Dedifferentiated amniotic fluid mesenchymal stem cell (primary cell): ENCODE measurements around the gene TRIM67.
"Not testable (repeated sequence)": the region's sequence is repeated elsewhere in the genome, so short reads cannot be mapped to it uniquely, and the experiment has no call there.

Source experiments
- DNase-seq: peaks from one replicate; pipeline ENCODE4 v3.0.0-alpha.2; 2016; ENCODE audit errors: extremely low spot score

The TRIM67 gene

DNA sequence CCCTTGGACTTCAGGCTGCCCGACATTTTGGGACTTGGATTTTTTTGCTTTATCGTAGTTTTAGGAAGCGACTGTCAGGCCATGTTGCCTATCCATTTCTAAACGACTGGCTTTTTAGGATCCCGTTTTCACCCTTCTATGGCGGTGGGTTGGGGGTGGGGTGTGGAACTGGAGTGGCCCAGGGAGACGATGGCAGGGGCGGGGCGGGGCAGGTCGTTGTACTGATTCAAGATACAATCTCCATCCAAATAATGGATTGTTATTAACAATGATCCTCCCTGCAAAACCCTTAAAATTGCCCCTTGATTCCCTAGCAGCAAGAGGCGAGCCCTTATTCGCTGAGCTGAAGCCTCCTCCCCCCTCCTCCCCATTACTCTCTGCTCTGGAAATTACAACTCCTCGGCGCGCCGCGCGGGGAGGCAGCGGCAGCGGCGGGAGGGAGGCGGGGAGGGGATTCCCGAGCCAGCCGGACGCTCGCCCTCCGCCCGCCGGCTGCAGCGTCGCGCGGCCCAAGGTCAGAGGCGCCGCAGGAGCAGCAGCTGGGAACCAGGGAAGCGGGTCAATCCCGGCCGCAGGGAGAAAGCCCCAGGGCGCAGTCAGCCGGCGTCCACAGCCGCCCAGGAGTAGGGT is at the start of gene TRIM67:
Gene TRIM67 (plus strand): TSS at position 392 of the 630 bp plus-strand sequence. CDS start 912 bp downstream, outside the sequence.
- no peak for DNase-seq

DNA sequence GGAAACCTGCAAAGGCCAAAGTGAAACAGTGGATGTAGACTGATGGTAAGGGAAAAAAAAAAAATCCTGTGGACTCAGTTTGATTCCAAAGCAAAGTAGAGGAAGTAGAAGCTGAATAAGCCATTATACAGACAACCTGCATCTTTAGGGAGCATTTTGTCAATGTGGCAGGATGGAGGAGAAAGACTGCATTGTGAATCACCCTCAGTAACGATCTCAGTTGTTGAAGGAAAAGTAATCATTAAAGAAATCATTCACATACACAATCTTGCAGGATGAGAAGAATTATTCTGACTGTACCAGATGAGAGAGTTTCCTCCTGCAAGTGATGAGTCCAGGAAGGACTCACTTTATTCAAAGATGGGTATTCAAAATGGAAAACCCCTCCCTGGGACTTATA is 45.1 kb upstream of the TRIM67 start:
- DNase-seq, result no peak

DNA sequence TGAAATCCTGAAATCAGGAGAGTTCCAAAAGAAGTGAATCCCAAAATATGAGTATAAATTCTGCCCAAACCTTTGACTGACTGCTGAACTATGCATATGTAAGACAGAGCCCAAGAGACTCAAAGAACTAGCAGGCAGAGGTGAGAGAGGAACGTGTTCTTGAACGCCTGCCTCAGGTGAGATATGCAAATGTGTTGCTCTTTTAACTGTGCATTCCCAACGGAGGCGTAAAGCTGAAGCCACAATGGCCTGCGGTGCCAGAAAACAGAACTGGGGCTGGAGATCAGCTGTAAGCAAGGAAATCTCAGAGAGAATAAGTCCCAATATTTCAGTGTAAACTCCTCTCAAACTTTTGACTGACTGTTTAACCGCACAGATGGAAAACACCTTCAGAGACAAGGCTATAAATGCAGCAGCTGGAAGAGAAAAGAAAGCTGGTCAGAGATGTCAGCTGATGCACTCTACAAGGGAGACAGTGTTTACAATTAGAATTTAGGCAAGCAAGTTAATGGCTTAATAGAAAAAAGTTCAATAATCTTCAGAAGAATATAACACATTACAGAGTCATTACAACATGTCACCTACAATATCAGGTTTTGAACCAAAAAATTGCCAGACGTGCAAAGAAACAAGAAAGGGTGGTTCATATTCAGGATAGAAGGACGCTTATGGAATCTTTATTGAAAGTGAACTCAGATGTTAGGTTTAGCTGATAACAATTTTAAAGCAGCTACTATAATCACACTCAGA is 43.0 kb upstream of the TRIM67 start:
- no peak for DNase-seq

DNA sequence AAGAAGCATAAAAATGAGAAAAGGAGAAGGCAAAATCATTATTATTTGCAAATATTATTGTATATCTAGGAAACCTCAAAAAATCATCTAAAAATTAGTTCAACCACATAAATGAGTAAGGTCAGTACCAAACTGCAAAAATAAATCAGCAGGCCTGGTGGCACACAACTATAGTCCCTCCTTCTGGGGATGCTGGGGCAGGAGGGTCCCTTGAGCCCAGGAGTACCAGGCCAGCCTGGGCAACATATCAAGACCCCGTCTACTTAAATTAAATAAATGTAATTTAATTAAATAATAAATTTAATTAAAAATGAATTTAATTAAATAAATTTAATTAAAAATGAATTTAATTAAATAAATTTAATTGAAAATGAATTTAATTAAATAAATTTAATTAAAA is 40.3 kb upstream of the TRIM67 start:
- no peak for DNase-seq

DNA sequence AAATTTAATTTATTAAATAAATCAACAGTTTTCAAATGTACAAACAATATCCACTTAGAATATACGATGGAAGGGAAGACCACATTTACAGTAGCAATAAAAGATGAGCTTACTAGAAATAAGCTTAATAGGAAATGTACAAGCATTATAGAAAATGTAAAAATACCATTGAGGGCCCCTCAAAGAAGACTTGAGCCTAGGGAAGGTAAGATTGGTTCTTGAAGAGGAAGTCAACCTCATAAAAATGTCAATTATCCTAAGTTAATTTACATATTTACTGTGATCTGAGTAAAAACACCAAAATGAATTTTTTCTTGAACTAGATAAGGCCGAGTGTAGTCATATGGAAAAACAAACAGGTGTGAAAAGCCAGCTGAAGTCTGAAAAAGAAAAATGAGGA is 39.7 kb upstream of the TRIM67 start:
- no peak for DNase-seq

DNA sequence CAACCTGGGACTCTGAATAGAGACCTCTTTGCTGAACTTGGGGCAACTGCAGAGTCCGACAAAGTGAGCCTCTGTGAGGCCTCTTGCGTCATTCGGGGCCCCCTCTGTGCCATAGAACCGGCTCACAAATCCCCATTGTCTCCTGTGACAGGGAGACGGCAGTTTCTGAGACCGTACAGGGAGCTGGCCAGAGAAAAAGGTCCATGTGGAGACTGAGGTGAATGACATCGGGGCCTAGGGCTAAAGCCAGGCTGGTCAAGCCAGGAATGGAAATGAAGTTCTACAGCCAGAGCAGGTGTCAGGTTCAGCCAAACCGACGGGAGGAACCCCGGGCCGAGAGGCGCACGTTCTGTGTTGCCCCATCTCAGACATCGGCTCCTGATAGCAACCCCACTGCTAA is 37.1 kb upstream of the TRIM67 start:
- DNase-seq, result no peak

DNA sequence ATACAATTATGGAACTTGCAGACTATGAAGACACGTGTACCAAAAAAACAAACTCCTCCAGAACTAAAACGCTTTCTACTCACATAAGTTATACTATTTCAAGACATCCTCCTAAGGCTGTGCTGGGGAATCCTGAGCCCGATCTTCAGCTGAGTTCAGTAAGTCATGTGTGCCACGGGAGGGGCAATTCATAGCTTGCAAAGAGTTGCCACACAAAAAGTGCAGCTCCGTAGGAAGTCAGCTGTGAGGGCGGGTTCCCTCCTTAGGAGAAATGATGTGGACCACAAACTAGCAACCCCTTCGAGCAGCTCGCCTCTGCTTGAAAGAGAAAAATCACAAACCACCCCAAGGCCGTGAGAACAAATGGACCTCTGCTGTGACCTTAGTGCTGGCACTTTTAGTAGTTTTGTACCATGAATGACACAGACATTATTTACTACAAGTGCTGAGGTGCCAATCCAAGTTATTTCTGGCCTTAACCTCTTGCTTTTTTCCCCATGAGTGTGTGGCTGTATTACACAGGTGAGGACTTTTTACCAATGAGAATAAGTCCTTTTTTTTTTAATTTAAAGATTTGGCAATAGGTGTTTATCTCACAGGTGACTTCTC is 35.8 kb upstream of the TRIM67 start:
- DNase-seq, result no peak

DNA sequence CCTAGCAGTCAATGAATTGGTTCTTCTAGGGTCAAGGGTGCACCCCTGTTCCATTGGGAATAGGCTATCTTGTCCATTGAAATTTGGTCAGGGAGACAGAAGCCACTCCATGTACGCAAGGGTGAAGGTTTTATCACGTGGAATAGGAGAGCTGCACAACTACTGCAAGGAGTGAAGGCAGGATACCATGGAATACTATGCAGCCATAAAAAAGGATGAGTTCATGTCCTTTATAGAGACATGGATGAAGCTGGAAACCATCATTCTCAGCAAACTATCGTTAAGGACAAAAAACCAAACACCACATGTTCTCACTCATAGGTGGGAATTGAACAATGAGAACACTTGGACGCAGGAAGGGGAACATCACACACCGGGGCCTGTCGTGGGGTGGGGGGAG is 34.8 kb upstream of the TRIM67 start:
- not testable (repeated sequence) for DNase-seq

DNA sequence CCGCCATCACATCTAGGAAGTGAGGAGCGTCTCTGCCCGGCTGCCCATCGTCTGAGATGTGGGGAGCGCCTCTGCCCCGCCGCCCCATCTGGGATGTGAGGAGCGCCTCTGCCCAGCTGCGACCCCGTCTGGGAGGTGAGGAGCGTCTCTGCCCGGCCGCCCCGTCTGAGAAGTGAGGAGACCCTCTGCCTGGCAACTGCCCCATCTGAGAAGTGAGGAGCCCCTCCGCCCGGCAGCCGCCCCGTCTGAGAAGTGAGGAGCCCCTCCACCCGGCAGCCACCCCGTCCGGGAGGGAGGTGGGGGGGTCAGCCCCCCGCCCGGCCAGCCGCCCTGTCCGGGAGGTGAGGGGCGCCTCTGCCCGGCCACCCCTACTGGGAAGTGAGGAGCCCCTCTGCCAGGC is 33.4 kb upstream of the TRIM67 start:
- not testable (repeated sequence) for DNase-seq

DNA sequence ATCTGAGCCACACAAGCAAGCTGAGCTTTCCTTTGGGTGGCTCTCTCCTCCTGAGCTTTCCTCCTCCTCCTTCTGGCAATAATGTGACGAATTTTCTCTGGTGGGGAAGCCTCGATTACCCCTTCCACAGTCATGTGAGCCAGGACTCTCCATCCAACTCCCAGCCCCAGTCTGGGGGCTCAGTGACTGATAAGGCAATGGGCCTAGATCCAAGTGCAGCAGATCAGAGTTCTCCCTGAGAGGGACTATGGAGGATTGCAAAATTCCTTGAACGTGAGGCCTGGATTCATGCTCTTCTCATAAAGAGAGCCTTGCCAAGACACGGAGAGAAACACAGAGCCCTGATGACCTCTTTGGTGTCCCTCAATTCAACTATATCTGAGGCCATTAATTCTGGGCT is 31.3 kb upstream of the TRIM67 start:
- no peak for DNase-seq

DNA sequence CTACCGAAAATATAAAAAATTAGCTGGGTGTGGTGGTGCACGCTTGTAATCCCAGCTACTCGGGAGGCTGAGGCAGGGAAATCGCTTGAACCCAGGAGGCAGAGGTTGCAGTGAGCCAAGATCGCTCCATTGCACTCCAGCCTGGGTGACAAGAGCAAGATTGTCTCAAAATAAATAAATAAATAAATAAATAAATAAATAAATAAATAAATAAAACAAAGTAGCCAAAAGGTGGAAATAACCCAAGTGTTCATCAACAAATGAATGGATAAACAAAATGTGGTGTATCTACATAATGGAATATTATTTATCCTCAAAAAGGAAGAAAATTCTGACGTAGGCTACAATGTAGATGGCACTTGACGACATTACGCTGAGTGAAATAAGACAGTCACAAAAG is 29.3 kb upstream of the TRIM67 start:
- DNase-seq, result not testable (repeated sequence)

DNA sequence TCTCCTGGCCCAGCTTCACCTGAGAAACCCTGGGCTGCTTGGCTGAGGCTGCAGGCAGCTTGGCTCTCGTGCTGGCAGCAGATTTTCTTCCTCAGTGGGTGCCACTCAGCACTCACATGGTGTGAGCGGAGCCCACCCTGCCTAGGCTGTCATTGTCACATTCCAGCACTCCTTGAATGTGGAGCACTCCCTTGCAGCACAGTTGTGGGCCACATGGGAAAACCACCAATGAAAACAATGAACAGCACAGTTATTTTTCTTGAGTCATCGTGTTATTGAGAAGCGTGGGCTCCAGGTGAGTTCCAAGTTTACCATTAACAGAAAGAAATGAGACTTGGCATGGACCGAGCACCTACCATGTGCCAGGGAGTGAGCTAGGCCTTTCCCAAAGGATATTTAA is 27.2 kb upstream of the TRIM67 start:
- no peak for DNase-seq

DNA sequence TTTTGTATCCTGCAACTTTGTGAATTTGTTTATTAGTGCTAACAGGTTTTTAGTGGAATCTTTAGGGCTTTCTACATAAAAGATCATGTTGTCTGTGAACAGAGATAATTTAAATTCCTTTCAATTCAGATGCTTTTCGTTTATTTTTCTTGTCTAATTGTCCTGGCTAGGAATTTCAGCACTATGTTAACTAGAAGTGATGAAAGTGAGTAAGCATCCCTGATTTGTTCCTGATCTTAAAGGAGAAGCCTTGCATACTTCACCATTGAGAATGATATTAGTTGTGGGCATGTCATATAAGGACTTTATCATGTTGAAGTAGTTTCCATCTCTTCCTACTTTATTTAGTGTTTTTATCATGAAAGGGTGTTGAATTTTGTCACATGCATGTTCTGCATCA is 23.6 kb upstream of the TRIM67 start:
- no peak for DNase-seq

DNA sequence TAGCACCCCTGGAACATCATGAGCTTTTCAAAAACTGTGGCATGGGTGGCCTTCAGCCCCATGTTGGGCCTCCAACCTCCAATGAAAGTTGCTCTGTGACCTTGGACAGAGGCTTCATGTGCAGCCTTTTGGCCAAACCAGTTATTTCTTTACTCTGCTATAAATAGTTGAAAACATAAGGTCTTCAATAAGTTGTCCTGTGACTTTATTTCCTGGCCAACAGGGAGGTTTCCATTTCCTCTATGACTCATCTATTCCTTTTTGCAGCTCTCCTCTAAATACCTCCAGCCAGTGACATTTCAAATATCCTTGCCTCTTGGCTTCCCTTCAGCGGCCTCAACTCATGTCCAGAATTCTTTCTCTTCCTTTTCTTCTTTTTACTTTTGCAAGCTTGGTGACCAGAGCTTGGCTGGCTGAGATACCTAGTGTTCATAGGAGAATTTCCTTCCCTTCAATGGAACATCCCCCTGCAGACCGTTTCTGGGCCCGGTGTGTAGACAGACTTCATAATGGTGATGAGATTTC is 22.7 kb upstream of the TRIM67 start:
- DNase-seq, result peak; percentile 80

DNA sequence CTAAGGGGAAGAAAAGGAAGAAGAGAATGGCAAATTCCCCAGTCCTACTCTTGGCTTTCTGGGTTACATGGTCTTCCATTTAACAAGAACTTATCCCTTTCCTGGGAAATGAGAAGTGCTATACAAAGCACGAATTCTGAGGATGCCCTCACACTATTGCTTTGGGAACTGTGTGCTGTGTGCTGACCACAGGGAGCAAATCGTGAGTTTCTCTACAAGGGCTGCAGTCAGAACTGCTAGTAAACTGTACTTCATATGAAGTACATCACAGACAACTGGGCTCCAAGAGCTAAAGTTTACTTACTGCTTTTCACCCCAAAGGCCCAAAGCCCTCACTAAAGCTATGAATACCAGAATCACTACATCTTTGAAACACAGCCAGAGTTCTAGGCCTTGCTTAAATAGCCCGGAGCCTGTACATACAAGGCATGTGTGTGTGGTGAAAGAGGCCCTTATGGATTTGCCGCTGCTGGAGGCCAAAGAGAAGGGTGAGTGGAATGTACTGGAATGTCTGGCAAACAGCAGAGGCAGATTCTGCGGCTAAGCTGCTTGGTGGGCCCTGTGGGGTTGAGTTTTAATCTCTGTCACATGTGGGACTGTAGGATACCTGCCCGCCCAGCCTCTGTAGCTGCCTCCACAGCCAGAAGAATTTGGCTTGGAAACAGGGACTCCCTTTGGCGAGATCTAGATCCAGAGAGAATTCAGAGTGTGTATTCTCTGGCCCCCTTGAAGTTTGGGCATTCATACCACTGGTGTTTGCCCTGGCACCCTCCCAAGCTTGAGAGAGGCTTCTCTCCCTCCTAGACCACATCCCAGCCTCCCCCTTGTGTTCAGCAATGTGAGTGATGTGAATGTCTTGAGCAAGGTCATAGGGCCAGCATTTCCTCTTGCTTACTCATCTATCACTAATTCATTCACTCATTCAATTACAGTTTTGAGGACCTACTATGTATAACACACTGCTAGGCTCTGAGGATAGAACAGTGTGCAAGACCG is 21.9 kb upstream of the TRIM67 start:
- peak; percentile 91 for DNase-seq

DNA sequence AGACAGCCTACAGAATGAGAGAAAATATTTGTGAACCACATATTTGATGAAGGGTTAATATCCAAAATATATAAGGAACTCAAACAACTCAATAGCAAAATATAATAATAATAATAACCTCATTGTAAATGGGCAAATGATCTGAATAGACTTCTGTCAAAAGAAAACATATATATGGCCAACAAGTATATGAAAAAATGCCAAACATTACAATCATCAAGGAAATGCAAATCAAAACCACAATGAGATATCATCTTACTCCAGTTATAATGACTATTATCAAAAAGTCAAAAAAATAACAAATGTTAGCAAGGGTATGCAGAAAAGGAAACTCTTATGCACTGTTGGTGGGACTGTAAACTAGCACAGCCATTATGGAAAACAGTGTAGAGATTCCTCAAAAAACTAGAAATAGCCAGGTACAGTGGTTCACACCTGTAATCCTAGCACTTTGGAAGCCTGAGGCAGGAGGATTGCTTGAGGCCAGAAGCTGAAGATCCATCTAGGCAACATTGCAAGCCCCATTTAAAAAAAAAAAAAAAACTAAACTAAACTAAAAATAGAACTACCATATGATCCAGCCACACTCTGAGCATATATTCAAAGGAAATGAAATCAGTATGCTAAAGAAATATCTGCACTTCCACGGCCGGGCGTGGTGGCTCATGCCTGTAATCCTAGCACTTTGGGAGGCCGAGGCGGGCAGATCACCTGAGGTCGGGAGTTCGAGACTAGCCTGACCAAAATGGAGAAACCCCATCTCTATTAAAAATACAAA is 17.3 kb upstream of the TRIM67 start:
- DNase-seq, result no peak

DNA sequence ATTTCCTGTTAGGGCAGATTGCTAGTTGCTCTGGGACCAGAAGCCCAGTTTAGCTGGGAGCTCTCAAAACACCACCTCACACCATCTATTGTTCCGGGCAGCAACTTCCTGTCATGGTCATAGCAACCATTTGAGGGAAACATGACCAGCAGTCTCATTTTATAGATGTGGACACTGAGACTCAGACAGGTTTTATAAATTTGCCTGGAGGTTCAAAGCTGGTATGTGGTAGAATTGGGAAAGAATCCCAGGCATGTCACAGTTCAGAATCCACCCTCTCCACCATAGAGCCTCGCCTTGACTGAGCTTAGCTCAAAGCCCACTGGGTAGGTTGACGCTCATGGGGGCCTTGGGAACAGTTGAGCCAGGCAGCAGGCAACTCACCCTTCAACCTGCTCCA is 14.0 kb upstream of the TRIM67 start:
- no peak for DNase-seq

DNA sequence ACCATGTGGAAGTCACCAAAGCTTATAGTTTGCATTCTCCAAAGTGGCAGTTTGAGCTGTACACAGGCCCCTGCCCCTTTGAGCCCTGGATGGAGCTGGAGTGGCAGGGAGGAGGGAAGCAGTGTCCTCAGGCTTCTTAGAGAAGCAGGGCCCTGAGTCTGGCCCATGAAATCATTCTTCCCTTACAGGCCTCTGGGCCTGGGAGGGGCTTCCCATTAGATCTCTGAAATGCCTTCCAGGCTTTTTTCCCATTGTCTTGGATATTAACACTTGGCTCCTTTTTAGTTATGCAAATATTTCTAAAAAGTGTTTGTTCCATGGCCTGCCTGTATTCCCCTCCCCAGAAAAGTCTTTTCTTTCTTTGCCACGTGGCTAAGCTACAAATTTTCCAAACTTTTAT is 10.0 kb upstream of the TRIM67 start:
- DNase-seq, result no peak

DNA sequence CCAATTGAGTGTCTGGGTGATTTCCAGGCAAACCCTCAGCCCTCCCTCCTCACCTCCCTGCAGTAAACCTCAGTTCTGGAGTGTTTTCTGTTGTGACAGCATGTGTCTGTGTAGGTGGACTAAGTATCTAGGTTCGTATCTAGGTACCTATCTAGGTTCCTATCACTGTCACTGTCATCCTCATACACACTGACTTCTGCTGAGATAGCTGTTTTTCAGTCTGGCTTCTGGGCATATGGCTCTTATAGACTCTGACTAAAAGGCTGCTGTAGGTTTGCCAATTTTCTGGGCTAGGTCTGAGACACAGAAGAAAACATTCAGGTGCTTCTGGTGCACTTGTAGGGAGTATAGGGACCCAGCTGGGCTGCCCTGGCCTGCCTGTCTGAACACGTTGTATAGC is 8.1 kb upstream of the TRIM67 start:
- DNase-seq, result no peak

DNA sequence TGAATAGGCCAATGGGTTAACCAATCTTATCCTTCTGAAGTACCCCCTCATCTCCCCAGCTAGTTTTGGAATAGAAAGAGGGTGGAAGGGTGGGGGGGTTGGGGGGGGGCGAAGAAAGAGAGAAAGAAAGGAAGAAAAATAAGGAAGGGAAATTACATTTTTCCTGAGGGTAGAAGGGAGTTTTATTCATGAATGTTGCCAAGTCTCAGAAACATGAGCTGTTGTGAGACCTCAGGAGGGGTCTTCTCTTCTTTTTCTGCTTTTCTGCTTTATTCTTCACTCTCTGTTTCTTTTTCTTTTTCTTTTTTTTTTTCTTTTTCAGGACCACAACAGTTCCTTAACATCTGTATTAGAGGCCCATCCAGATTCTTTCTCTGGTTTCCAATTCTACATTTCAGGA is 6.0 kb upstream of the TRIM67 start:
- DNase-seq, result no peak

DNA sequence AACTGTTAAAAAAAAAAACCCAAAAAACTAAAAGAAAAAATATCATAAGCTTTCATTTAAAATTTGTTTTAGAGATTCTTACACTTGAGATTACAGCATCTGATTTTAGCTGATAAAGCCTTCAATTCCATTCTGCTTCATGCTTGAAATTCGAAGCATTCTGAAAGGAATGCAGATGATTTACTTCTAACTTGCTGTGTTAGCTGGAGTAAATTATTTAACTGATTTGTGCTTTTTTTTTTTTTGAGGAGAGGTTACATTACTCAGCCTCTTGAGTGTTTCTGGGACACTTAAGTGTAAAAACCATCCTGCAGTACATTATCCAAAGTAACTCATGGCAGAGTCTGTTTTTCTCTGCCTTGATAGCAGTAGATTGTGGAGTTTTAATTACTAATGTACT is 4.5 kb upstream of the TRIM67 start:
- DNase-seq, result peak; percentile 40
